Testis (tissue), 2 donors: ENCODE measurements around the gene EPHB1.

ENCODE experiments used
- POLR2A ChIP-seq: fragments of 450-650 bp; IDR thresholded peaks from one replicate; pipeline ENCODE4 v1.6.1; 2017; ENCODE audit warnings: antibody characterized with exemption, mild to moderate bottlenecking, moderate library complexity
- TF ChIP-seq, protein P1 (sequence below), 3 experiments: fragments of 450-650 bp in 2 of 3; fragments of 200-600 bp in 1 of 3; sonication (generic) in 1 of 3; IDR thresholded peaks; one replicate each; pipeline ENCODE4 v1.5.1; 2016 to 2019; ENCODE audit warnings: antibody characterized with exemption in 3 of 3, mild to moderate bottlenecking in 2 of 3, moderate library complexity in 1 of 3

DNA sequence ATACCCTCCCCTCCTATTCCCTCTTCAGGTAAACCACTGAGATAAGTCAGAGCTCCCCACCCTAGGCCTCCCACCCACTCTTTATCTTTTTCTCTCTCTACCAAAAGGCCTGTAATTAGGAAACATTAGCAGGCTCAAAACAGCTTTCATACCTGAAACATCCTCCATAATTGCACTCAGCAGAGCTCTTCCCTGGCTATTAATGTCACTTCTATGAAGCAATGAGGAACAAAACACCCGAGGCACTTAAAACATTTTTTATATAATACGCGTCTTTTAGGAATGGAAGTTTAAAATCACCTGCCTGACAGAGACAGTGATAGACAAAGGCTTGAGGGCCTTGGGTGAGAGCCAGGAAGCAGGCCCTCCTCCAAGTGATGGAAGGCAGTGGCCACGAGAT lies 138.9 kb downstream of the EPHB1 start:
- TF ChIP-seq, protein P1, sequence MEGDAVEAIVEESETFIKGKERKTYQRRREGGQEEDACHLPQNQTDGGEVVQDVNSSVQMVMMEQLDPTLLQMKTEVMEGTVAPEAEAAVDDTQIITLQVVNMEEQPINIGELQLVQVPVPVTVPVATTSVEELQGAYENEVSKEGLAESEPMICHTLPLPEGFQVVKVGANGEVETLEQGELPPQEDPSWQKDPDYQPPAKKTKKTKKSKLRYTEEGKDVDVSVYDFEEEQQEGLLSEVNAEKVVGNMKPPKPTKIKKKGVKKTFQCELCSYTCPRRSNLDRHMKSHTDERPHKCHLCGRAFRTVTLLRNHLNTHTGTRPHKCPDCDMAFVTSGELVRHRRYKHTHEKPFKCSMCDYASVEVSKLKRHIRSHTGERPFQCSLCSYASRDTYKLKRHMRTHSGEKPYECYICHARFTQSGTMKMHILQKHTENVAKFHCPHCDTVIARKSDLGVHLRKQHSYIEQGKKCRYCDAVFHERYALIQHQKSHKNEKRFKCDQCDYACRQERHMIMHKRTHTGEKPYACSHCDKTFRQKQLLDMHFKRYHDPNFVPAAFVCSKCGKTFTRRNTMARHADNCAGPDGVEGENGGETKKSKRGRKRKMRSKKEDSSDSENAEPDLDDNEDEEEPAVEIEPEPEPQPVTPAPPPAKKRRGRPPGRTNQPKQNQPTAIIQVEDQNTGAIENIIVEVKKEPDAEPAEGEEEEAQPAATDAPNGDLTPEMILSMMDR (IDR thresholded peaks at IDR 0.05): no peak
- TF ChIP-seq POLR2A: no peak
